NB4 (cell line): ENCODE results near the gene RBM33.

Experiments used
- CTCF ChIP-seq: IDR thresholded peaks from one replicate; pipeline ENCODE4 v1.5.1; 2012; ENCODE audit warnings: low read depth, low read length
- POLR2A ChIP-seq: IDR thresholded peaks from 2 replicates; pipeline ENCODE4 v1.6.1; 2011; ENCODE audit warnings: mild to moderate bottlenecking; ENCODE audit not compliant: insufficient read length; ENCODE audit errors: extremely low read depth

- TF ChIP-seq CTCF (no peak), POLR2A (no peak)
These were observed 33.2 kb downstream of the RBM33 start for GRCh38 chr7:155677688-155678087.
